OCI-LY7 (cell line): ENCODE results near the gene PEX1.
"Not testable (repeated sequence)": the region's sequence is repeated elsewhere in the genome, so short reads cannot be mapped to it uniquely, and the experiment has no call there.

Experiments used
- EZH2phosphoT487 ChIP-seq: fragments of 200-600 bp; sonication (generic); IDR thresholded peaks from 2 replicates; pipeline ENCODE4 v1.6.1; 2018; ENCODE audit warnings: low read depth, borderline replicate concordance, mild to moderate bottlenecking, mixed run types, antibody characterized with exemption, low read length, moderate library complexity, mixed read lengths
- TF ChIP-seq, protein P1 (sequence below): fragments of 200-600 bp; sonication (generic); conservative IDR thresholded peaks from 2 replicates; pipeline ENCODE4 v1.5.1; 2014; ENCODE audit warnings: mild to moderate bottlenecking, antibody characterized with exemption, low read length, moderate library complexity, mixed read lengths

DNA sequence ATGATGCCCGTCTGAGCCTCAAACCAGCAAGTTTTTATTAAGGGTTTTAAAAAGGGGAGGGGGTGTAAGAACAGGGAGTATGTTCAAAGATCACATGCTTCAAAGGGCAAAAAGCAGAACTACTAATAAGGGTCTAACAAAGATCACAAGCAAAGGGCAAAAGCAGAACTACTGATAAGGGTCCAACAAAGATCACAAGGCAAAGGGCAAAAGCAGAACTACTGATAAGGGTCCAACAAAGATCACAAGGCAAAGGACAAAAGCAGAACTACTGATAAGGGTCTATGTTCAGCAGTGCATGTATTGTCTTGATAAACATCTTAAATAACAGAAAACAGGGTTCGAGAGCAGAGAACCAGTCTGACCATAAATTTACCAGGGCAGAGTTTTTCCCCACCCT, 85.6 kb downstream of the PEX1 start:
- TF ChIP-seq, protein P1, sequence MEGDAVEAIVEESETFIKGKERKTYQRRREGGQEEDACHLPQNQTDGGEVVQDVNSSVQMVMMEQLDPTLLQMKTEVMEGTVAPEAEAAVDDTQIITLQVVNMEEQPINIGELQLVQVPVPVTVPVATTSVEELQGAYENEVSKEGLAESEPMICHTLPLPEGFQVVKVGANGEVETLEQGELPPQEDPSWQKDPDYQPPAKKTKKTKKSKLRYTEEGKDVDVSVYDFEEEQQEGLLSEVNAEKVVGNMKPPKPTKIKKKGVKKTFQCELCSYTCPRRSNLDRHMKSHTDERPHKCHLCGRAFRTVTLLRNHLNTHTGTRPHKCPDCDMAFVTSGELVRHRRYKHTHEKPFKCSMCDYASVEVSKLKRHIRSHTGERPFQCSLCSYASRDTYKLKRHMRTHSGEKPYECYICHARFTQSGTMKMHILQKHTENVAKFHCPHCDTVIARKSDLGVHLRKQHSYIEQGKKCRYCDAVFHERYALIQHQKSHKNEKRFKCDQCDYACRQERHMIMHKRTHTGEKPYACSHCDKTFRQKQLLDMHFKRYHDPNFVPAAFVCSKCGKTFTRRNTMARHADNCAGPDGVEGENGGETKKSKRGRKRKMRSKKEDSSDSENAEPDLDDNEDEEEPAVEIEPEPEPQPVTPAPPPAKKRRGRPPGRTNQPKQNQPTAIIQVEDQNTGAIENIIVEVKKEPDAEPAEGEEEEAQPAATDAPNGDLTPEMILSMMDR = not testable (repeated sequence)
- not testable (repeated sequence) for TF ChIP-seq EZH2phosphoT487
